Activated CD8-positive, alpha-beta memory T cell treated with anti-CD3 and anti-CD28 coated beads, Interleukin-2, amount 50 U/mL, for 4 hours (primary cell): ENCODE data around the gene SCYL1.
A peak's percentile ranks its signal among the peaks of the same experiment; 100 is the strongest.

Experiments
- DNase-seq: peaks from one replicate; pipeline ENCODE4 v3.0.0-alpha.2; 2020

SCYL1 gene

GRCh38 chr11:65524741-65525545, at the start of gene SCYL1:
SCYL1 (plus strand) TSS chr11:65525083; CDS start chr11:65525154, 71 bp downstream.
- peak; percentile 79 for DNase-seq

- no peak for DNase-seq
Measured at GRCh38 chr11:65476632-65477148, 48.2 kb upstream of the SCYL1 start.

- DNase-seq: peak; percentile 92
Measured at GRCh38 chr11:65477149-65477965, 47.5 kb upstream of the SCYL1 start.

- no peak for DNase-seq
Measured at GRCh38 chr11:65478388-65479183, 46.3 kb upstream of the SCYL1 start.

GRCh38 chr11:65479184-65480145, 45.4 kb upstream of the SCYL1 start:
- DNase-seq: no peak

GRCh38 chr11:65482306-65482850, 42.5 kb upstream of the SCYL1 start:
- no peak for DNase-seq

- DNase-seq: no peak
Measured at GRCh38 chr11:65485920-65486219, 39.0 kb upstream of the SCYL1 start.

GRCh38 chr11:65486570-65487466, 38.1 kb upstream of the SCYL1 start:
- DNase-seq: no peak

GRCh38 chr11:65487467-65488272, 37.2 kb upstream of the SCYL1 start:
- no peak for DNase-seq

GRCh38 chr11:65488273-65489034, 36.4 kb upstream of the SCYL1 start:
- no peak for DNase-seq

- no peak for DNase-seq
Measured at GRCh38 chr11:65489035-65489705, 35.7 kb upstream of the SCYL1 start.

GRCh38 chr11:65489706-65490320, 35.1 kb upstream of the SCYL1 start:
- DNase-seq: no peak

GRCh38 chr11:65491163-65491465, 33.8 kb upstream of the SCYL1 start:
- DNase-seq: no peak

GRCh38 chr11:65491614-65492386, 33.1 kb upstream of the SCYL1 start:
- no peak for DNase-seq

GRCh38 chr11:65492387-65492636, 32.6 kb upstream of the SCYL1 start:
- no peak for DNase-seq

- DNase-seq: no peak
Measured at GRCh38 chr11:65492637-65493366, 32.1 kb upstream of the SCYL1 start.
